Fibroblast of the aortic adventitia (primary cell): ENCODE measurements around the gene KRT85. TPM values are rescaled to one million over a fixed set of nuclear protein-coding genes. Genes with fewer than 3 reads are reported as not detected.

Experiments
- DNase-seq: peaks from one replicate; pipeline ENCODE4 v3.0.0-alpha.2; 2010; ENCODE audit warnings: low read depth
- H3K4me3 ChIP-seq: 2 replicates; pipeline ENCODE4 v1.5.1; 2011; ENCODE audit warnings: low read depth, mild to moderate bottlenecking, control low read depth, low read length, moderate library complexity
- total RNA-seq: library from RNA; depleted of rRNA; stranded (reverse); fragments of >200 nt; gene quantifications from 2 replicates; pipeline ENCODE4 v1.2.3, GENCODE V29; 2012; ENCODE audit warnings: low replicate concordance
- TF ChIP-seq, protein P1 (sequence below): IDR thresholded peaks from 2 replicates; pipeline ENCODE4 v1.5.1; 2011; ENCODE audit warnings: mild to moderate bottlenecking, low read length, control low read depth, inconsistent platforms; ENCODE audit not compliant: insufficient read depth

Gene KRT85
- not detected in 2 replicates for total RNA-seq

- TF ChIP-seq, protein P1, sequence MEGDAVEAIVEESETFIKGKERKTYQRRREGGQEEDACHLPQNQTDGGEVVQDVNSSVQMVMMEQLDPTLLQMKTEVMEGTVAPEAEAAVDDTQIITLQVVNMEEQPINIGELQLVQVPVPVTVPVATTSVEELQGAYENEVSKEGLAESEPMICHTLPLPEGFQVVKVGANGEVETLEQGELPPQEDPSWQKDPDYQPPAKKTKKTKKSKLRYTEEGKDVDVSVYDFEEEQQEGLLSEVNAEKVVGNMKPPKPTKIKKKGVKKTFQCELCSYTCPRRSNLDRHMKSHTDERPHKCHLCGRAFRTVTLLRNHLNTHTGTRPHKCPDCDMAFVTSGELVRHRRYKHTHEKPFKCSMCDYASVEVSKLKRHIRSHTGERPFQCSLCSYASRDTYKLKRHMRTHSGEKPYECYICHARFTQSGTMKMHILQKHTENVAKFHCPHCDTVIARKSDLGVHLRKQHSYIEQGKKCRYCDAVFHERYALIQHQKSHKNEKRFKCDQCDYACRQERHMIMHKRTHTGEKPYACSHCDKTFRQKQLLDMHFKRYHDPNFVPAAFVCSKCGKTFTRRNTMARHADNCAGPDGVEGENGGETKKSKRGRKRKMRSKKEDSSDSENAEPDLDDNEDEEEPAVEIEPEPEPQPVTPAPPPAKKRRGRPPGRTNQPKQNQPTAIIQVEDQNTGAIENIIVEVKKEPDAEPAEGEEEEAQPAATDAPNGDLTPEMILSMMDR = no peak
- no peak within 1 kb of the TSS for H3K4me3 ChIP-seq
- no peak for DNase-seq
These were observed at the start of gene KRT85 for GRCh38 chr12:52366738-52367485. TSS of gene KRT85 (minus strand) at chr12:52367481. CDS start at chr12:52367405, 76 bp downstream.

GRCh38 chr12:52416795-52417194 is 49.5 kb upstream of the KRT85 start:
- TF ChIP-seq, protein P1 = no peak

GRCh38 chr12:52415870-52416750 is 48.8 kb upstream of the KRT85 start:
- TF ChIP-seq, protein P1 = no peak
- H3K4me3 ChIP-seq = no peak overlapping the region
- peak; percentile 79 for DNase-seq

More at GRCh38 chr12:52416795-52417194, 49.5 kb upstream of the KRT85 start:
- DNase-seq = no peak
- no peak overlapping the region for H3K4me3 ChIP-seq

GRCh38 chr12:52414936-52415335 is 47.7 kb upstream of the KRT85 start:
- DNase-seq = no peak
- TF ChIP-seq, protein P1 = no peak
- H3K4me3 ChIP-seq = no peak overlapping the region

- DNase-seq = no peak
- TF ChIP-seq, protein P1 = no peak
- no peak overlapping the region for H3K4me3 ChIP-seq
These were observed 46.6 kb upstream of the KRT85 start for GRCh38 chr12:52413782-52414345.

DNA sequence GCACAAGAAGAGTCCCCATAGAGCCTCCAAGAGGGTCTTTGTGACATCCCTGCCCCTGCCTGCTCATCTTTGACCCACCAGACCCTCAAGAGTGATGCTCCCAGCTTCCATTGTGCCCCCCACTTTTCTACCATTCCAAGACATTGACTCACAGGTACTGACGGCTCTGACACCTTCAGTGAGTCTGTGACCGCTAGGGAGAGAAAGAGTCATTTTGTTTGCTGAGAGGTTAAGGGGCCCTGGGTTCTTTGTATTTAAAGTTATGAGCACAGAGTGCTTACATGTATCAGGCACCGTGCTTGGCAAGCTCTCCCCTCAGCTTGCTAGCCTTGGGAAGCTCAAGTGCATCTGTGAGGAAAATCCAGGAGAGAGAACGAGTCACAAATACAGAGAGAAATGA is 45.9 kb upstream of the KRT85 start:
- no peak for DNase-seq
- TF ChIP-seq, protein P1 = no peak
- no peak overlapping the region for H3K4me3 ChIP-seq
